K562 (cell line): Measurements from ENCODE around the gene KRT34. TPM values are rescaled to one million over a fixed set of nuclear protein-coding genes. Genes with fewer than 3 reads are reported as not detected.

ENCODE experiments used
- ATAC-seq: fragments of 200-7000 bp; cut with Tn5 transposase; 3 replicates; pipeline ENCODE4 v1.9.1; 2020; ENCODE audit warnings: moderate library complexity
- BruUV-seq: library from RNA; stranded (reverse); fragments of 400-500 nt; replicated peaks from 2 replicates; lab custom pipeline; 2021; lab: Mats Ljungman, UMichigan
- CTCF ChIA-PET: fragments of 300-600 bp; formaldehyde crosslinking; extraction: SDS; loops from one replicate; lab custom pipeline; 2021; ENCODE audit warnings: low intra/inter-chr PET ratio; lab: Yijun Ruan, JAX
- POLR2A ChIA-PET: fragments of 300-600, 350-650 bp; sonication (Branson Sonifier 250); formaldehyde crosslinking; extraction: SDS; loops from one replicate; lab custom pipeline; 2021; ENCODE audit warnings: antibody characterized with exemption, inconsistent platforms; lab: Yijun Ruan, JAX
- DNase-seq, 4 experiments: peaks; one replicate each; pipeline versions ENCODE4 v3.0.0 to v3.0.0-alpha.2; 2011 to 2018; ENCODE audit warnings: low spot score in 3 of 4, mixed read lengths in 3 of 4; ENCODE audit errors: extremely low read depth in 1 of 4
- FAIRE-seq: peaks from 2 replicates; lab custom pipeline; 2011; peaks lifted over from hg19 to GRCh38; lab: Jason Lieb, UNC
- H2AFZ ChIP-seq: 2 replicates; pipeline ENCODE4 v1.6.0; 2011; ENCODE audit warnings: low read depth, low read length, control low read depth, inconsistent platforms
- H3K27ac ChIP-seq: fragments of 200-600 bp; 3 replicates; pipeline ENCODE4 v1.8.0; 2011; ENCODE audit warnings: low read depth, mild to moderate bottlenecking, control low read depth, inconsistent platforms, low read length, moderate library complexity, mixed read lengths; ENCODE audit errors: extremely low read depth
- H3K27me3 ChIP-seq, 2 experiments: fragments of 300-600 bp in 1 of 2; 2 replicates in 1 of 2; 3 replicates in 1 of 2; pipeline versions ENCODE4 v1.6.0 to v1.8.0; 2011; ENCODE audit warnings: inconsistent platforms in 2 of 2, low read length in 2 of 2, mild to moderate bottlenecking in 1 of 2, mixed read lengths in 1 of 2, moderate library complexity in 1 of 2; ENCODE audit not compliant: control insufficient read depth in 2 of 2, insufficient read depth in 2 of 2
- H3K36me3 ChIP-seq: fragments of 300-600 bp; 3 replicates; pipeline ENCODE4 v1.8.0; 2011; ENCODE audit warnings: mild to moderate bottlenecking, low read length, inconsistent platforms; ENCODE audit not compliant: control insufficient read depth, insufficient read depth
- H3K4me1 ChIP-seq, 2 experiments: fragments of 200-600 bp in 1 of 2; replicated peaks in 1 of 2; 2 replicates in 1 of 2; 3 replicates in 1 of 2; pipeline versions ENCODE4 v1.5.1 to v1.8.0; 2011; ENCODE audit warnings: inconsistent platforms in 2 of 2, low read length in 2 of 2, mild to moderate bottlenecking in 1 of 2, mixed read lengths in 1 of 2, moderate library complexity in 1 of 2; ENCODE audit not compliant: control insufficient read depth in 2 of 2, insufficient read depth in 2 of 2
- H3K4me2 ChIP-seq: 2 replicates; pipeline ENCODE4 v1.6.1; 2011; ENCODE audit warnings: low read length, control low read depth, inconsistent platforms, mixed read lengths; ENCODE audit not compliant: insufficient read depth
- H3K4me3 ChIP-seq: fragments of 200-600 bp; sonication (generic), shearing (Covaris generic); 2 replicates; pipeline ENCODE4 v1.5.1; 2016; ENCODE audit warnings: control low read depth, inconsistent platforms
- H3K79me2 ChIP-seq: fragments of 200-600 bp; 3 replicates; pipeline ENCODE4 v1.8.0; 2011; ENCODE audit warnings: low read length, inconsistent platforms; ENCODE audit not compliant: control insufficient read depth, insufficient read depth
- H3K9ac ChIP-seq, 2 experiments: 2 replicates each; pipeline versions ENCODE4 v1.6.0 to v1.6.1; 2011; ENCODE audit warnings: low read depth in 2 of 2, low read length in 2 of 2, control low read depth in 1 of 2, inconsistent platforms in 1 of 2, mild to moderate bottlenecking in 1 of 2, mixed read lengths in 1 of 2; ENCODE audit not compliant: insufficient read depth in 1 of 2
- H3K9me1 ChIP-seq: one replicate; pipeline ENCODE4 v1.6.0; 2011; ENCODE audit warnings: inconsistent platforms, mild to moderate bottlenecking, low read length, moderate library complexity; ENCODE audit not compliant: control insufficient read depth, insufficient read depth
- H3K9me3 ChIP-seq: replicated peaks from 2 replicates; pipeline ENCODE4 v1.5.1; 2011; ENCODE audit warnings: low read depth, low read length, inconsistent platforms; ENCODE audit not compliant: control insufficient read depth, insufficient read depth
- H4K20me1 ChIP-seq: replicated peaks from 2 replicates; pipeline ENCODE4 v1.6.1; 2011; ENCODE audit warnings: low read length, inconsistent platforms, mixed read lengths; ENCODE audit not compliant: control insufficient read depth, insufficient read depth
- CBX5 ChIP-seq: IDR thresholded peaks from 2 replicates; pipeline ENCODE4 v1.6.1; 2014; ENCODE audit warnings: low read depth, borderline replicate concordance
- DMBX1 ChIP-seq: fragments of 250-450 bp; sonication (Bioruptor Pico); IDR thresholded peaks from 2 replicates; pipeline ENCODE4 v1.8.0; 2022; ENCODE audit warnings: inconsistent platforms, mild to moderate bottlenecking, moderate library complexity, borderline replicate concordance
- FOXA1 ChIP-seq: fragments of 450-650 bp; IDR thresholded peaks from 2 replicates; pipeline ENCODE4 v1.6.1; 2016; ENCODE audit warnings: mild to moderate bottlenecking, borderline replicate concordance
- HDAC8 ChIP-seq: fragments of 450-650 bp; IDR thresholded peaks from 2 replicates; pipeline ENCODE4 v1.6.1; 2016; ENCODE audit warnings: mild to moderate bottlenecking, missing genetic modification characterization, moderate library complexity, missing compliant biosample characterization
- TAF7 ChIP-seq: fragments of 450-650 bp; IDR thresholded peaks from 2 replicates; pipeline ENCODE4 v1.6.1; 2016; ENCODE audit warnings: missing genetic modification characterization, missing compliant biosample characterization
- TEAD2 ChIP-seq: fragments of 450-650 bp; IDR thresholded peaks from 2 replicates; pipeline ENCODE4 v1.6.1; 2016; ENCODE audit warnings: missing genetic modification characterization, control low read depth, missing compliant biosample characterization
- TSHZ1 ChIP-seq: fragments of 250-450 bp; sonication (Bioruptor Pico); IDR thresholded peaks from 2 replicates; pipeline ENCODE4 v1.4.0; 2020; ENCODE audit warnings: mild to moderate bottlenecking, moderate library complexity
- ZNF639 ChIP-seq, 2 experiments: fragments of 200-800 bp in 1 of 2; sonication (Bioruptor generic) in 1 of 2; sonication (generic) in 1 of 2; formaldehyde crosslinking in 1 of 2; IDR thresholded peaks in 1 of 2; conservative IDR thresholded peaks in 1 of 2; 2 replicates each; pipeline versions ENCODE4 v1.5.0 to v1.6.1; 2016 to 2020; ENCODE audit warnings: missing compliant biosample characterization in 1 of 2, missing genetic modification characterization in 1 of 2, missing genetic modification reagents in 1 of 2
- WGBS: fragments of 100-300 bp; shearing (Covaris generic); methylation state at CpG from one replicate; pipeline ENCODE4 v1.1.6; 2016; ENCODE audit warnings: low coverage, mixed read lengths; ENCODE audit not compliant: insufficient coverage; ENCODE audit errors: missing lambda C conversion rate; 5-methylcytosine and 5-hydroxymethylcytosine counted together
- in situ Hi-C: fragments of 300-500 bp; cut with MboI; formaldehyde crosslinking; loops from 4 replicates; pipeline ENCODE4 v1.15.0; 2018; ENCODE audit warnings: inconsistent platforms, mixed read lengths
- intact Hi-C: fragments of 100-400 bp; cut with micrococcal nuclease; formaldehyde crosslinking; loops from 2 replicates; pipeline ENCODE4 v1.14.2; 2022
- polyA plus RNA-seq, 8 experiments: library from polyadenylated mRNA; depleted of rRNA in 4 of 8; stranded (reverse) in 5 of 8; unstranded in 3 of 8; fragments of >200 nt; fragmentation: Nextera tagmentation in 2 of 8; fragmentation: Illumina TruSeq in 1 of 8; extraction: Ambion mirVana in 2 of 8; extraction: Trizol in 1 of 8; gene quantifications; 2 replicates each; pipeline versions ENCODE4 v1.2.1 to v1.2.3, GENCODE V29; 2011 to 2014; ENCODE audit warnings: inconsistent platforms in 1 of 8, missing spikeins in 1 of 8
- total RNA-seq, 7 experiments: library from RNA; depleted of rRNA in 6 of 7; stranded (reverse); fragments of >200 nt in 6 of 7; fragmentation: Illumina TruSeq in 2 of 7; extraction: Trizol in 2 of 7; gene quantifications; 2 replicates each; pipeline versions ENCODE4 v1.2.1 to v1.2.3, GENCODE V29; 2011 to 2021; ENCODE audit warnings: low replicate concordance in 1 of 7
- TF ChIP-seq, protein P1 (sequence below), 2 experiments: fragments of 450-650 bp in 1 of 2; sonication (generic) in 1 of 2; formaldehyde crosslinking in 1 of 2; IDR thresholded peaks in 1 of 2; conservative IDR thresholded peaks in 1 of 2; 2 replicates each; pipeline versions ENCODE4 v1.6.1 to v1.8.1; 2016 to 2023; ENCODE audit warnings: mild to moderate bottlenecking in 2 of 2, moderate library complexity in 2 of 2, inconsistent platforms in 1 of 2, missing genetic modification reagents in 1 of 2
- TF ChIP-seq, protein P2 (sequence below): fragments of 250-450 bp; sonication (Bioruptor Pico); IDR thresholded peaks from 2 replicates; pipeline ENCODE4 v1.5.0; 2021; ENCODE audit warnings: mild to moderate bottlenecking, borderline replicate concordance

The KRT34 gene
- total and polyA plus RNA-seq, 9 of the 15 experiments (the other 6 are each of a cell fraction or from before 2014, with no cell fraction given) = not detected

- no peak for TF ChIP-seq DMBX1
- no peak for TF ChIP-seq HDAC8 (tag)
- TF ChIP-seq ZNF639 (CRISPR knock-in tag; conservative IDR thresholded peaks at IDR 0.05 in 1 of 2, IDR thresholded peaks at IDR 0.05 in 1 of 2) = no peak
- TF ChIP-seq, all 486 proteins: peak for 0
Observed at GRCh38 chr17:41333098-41333497, 49.0 kb downstream of the KRT34 start (continued).

GRCh38 chr17:41332239-41332638 lies 49.9 kb downstream of the KRT34 start:
- H3K27me3 ChIP-seq = peaks cover 0 to 12% of the 10 kb centered on the region in 2 experiments; a peak in 1 of 5 replicates
- H3K27ac ChIP-seq = no peak overlapping the region
- CTCF ChIA-PET = no interaction called here
- in situ Hi-C loops (no loop called here), intact Hi-C loops (no loop called here)
- BruUV-seq = no TSS peak
- H4K20me1 ChIP-seq = no peaks in the 10 kb centered on the region; the same call in 1 of the 2 replicates
- 0% methylated on average over 2 of the region's 2 CpGs for WGBS
- no peaks in the 10 kb centered on the region for H3K4me1 ChIP-seq
- DNase-seq = no peak
- H3K79me2 ChIP-seq = no peaks in the 10 kb centered on the region
- no peak for ATAC-seq
- POLR2A ChIA-PET = no interaction called here
- no peak overlapping the region for H2AFZ ChIP-seq
- no peaks in the 10 kb centered on the region for H3K9me1 ChIP-seq
- FAIRE-seq = no peak
- no peak overlapping the region for H3K9ac ChIP-seq
- no peaks in the 10 kb centered on the region for H3K36me3 ChIP-seq
- no peak overlapping the region for H3K4me3 ChIP-seq
- no peaks in the 10 kb centered on the region for H3K9me3 ChIP-seq
- no peak overlapping the region for H3K4me2 ChIP-seq
- TF ChIP-seq TSHZ1 (CRISPR knock-in tag) (no peak), FOXA1 (no peak), TEAD2 (tag) (no peak), CBX5 (no peak), TAF7 (tag) (no peak)
- TF ChIP-seq, protein P1, sequence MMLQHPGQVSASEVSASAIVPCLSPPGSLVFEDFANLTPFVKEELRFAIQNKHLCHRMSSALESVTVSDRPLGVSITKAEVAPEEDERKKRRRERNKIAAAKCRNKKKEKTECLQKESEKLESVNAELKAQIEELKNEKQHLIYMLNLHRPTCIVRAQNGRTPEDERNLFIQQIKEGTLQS (IDR thresholded peaks at IDR 0.05) = no peak
- TF ChIP-seq, protein P1 (CRISPR knock-in tag; conservative IDR thresholded peaks at IDR 0.05) = no peak
- TF ChIP-seq, protein P2, sequence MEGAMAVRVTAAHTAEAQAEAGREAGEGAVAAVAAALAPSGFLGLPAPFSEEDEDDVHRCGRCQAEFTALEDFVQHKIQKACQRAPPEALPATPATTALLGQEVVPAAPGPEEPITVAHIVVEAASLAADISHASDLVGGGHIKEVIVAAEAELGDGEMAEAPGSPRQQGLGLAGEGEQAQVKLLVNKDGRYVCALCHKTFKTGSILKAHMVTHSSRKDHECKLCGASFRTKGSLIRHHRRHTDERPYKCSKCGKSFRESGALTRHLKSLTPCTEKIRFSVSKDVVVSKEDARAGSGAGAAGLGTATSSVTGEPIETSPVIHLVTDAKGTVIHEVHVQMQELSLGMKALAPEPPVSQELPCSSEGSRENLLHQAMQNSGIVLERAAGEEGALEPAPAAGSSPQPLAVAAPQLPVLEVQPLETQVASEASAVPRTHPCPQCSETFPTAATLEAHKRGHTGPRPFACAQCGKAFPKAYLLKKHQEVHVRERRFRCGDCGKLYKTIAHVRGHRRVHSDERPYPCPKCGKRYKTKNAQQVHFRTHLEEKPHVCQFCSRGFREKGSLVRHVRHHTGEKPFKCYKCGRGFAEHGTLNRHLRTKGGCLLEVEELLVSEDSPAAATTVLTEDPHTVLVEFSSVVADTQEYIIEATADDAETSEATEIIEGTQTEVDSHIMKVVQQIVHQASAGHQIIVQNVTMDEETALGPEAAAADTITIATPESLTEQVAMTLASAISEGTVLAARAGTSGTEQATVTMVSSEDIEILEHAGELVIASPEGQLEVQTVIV = no peak
